ENCODE data around the gene OBSCN.

OBSCN gene

DNA sequence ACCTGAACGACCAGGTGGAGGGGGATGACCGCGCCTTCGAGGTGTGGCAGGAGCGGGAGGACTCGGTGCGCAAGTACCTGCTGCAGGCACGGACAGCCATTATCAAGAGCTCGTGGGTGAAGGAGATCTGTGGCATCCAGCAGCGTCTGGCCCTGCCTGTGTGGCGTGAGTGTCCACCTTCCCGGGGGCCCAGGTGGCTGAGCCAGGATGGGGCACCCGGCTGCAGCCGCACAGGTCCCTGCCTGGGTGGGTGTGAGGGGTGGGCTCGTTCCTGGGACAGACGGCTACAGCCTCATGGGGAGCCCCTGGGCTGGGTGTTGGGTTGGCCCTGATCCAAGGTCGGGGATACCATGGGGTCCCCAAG lies 133.6 kb downstream of the OBSCN start:
- DNase-seq (ENCODE audit: low read depth): no peak

DNA sequence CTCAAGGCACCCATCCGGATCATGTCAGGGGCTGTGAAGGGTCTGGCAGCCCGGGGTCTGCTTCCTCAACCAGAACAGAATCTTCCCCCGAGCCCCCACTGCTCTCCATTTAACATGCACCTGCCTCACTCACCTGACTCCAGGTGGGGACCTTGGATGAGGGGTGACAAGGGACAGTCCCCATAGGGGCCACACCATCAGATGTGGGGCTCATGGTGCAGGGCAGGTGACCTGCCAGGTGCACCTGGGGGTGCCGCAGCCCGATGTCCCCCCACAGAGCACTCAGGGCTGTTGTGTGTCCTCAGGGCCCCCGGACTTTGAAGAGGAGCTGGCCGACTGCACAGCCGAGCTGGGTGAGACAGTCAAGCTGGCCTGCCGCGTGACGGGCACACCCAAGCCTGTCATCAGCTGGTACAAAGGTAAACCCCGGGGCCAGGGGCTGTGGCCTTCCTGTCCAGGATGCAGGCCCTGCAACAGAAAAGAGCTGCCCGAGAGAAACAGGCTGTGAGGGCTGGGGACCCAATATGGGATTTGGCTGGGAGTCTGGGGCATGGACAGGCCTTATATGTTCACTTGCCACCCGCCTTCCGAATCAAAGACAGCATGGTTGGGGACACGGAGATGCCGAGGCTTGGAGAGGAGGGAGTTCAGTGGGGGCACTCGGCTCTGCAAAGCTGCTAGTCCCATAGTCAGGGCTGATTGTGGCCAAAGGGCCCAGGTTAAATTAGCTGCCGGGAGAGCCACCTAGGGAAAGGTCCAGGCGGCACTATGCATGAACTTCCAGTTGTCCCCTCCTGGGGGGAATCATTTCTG lies 134.2 kb downstream of the OBSCN start:
- no peak for DNase-seq (ENCODE audit: low read depth)

DNA sequence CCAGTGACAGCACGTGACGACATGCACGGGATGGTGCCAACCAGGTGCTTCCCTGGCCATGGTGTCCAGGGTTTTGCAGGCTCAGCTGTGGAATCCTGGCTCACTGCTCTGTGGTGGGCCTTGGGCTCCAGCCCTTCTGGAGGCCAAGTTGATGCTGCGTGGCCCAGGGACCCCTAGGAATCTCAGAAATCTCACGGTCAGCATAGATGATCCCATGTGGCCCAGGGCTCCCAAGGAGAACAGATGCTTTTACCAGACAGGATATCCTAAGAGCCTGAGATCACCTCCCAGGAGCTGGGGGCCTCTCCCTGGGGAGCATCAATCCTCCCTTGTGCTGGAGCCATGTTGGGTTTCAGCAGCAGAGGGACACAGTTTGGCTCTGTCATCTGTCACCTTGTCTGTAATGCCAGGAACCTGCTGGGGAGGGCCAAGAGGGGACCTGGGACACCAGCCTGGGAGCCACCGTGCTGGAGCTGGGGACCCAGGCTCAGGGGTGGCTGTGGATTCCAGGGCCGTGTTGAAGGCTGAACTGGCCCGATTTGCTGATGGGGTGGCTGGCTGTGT lies 134.9 kb downstream of the OBSCN start:
- no peak for DNase-seq (ENCODE audit: low read depth)

DNA sequence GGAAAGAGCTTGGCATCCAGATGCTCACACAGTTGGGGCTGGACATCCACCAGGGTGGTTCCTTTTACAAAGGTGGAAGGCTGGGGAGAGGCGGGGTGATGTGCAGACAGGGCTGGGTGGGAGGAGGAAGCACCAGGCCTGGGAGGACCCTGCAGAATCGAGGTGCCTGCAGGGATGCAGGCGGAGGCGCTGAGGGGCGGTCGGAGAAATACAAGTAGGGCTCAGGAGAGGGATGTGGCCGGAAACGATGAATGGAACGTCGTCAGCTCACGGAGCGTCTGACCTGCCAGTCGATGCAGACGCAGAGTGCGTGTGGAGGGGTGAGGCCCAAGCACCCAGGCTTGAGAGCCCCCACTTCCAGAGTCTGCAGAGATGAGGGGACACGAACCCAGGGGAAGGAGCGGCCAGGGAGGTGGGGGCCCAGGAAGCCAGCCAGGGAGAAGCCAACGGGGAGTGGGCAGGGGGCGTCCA lies 135.4 kb downstream of the OBSCN start:
- no peak for DNase-seq (ENCODE audit: low read depth)

DNA sequence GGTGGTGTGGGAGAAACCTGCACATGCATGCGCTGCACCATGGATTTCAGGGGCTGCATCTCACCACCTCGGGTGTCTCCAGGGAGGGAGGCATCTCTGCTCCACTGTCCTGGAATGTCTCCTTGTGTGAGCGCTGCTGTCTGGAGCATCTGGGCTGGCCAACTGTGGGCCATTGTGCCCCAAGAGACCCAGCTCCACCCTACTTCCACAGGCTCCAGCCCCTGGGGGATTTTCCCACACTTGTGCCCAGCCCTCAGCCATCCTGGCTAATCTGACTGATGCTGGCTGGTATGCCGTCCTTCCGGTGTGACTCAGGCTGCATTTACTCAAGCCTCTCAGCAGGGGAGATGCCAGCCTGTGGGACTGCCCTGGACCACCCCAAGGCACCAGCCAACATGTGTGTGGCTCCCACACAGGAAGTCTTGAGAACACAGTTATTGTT lies 136.8 kb downstream of the OBSCN start:
- DNase-seq (ENCODE audit: low read depth): no peak

DNA sequence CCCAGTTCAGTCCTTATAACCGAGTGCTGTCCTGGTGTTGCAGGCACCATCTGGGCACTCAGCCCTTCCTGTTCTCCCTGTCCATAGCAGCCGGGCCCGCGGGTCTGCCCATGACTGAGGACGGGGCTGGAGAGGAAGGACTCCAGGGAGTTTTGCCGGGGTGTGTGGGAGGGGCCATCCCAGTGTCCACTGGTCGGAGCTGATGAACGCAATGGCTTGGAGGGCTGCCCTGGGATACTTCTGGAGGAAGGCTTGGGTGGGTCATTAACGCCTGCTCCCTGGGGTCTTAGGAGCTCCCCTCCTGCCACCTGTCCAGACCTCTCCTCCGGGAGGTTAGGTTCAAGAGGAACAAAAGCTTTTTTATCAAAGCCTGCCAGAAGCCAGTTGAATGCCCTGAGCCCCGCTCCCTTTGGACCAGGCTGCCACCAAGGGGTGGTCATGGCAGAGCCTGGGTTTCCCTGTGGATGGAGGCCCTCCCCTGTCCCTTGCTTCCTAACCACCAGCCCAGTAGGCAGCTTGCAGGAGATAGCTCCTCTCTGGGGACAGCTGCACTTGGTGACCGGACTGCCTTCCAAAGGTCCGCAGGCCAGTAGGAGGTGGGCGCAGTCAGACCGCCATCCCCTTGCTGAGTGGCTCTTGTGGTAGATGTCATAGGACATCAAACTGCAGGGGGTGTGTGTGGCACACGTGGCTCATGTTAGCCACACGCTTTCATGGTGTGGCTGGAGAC lies 137.5 kb downstream of the OBSCN start:
- DNase-seq (ENCODE audit: low read depth): no peak

DNA sequence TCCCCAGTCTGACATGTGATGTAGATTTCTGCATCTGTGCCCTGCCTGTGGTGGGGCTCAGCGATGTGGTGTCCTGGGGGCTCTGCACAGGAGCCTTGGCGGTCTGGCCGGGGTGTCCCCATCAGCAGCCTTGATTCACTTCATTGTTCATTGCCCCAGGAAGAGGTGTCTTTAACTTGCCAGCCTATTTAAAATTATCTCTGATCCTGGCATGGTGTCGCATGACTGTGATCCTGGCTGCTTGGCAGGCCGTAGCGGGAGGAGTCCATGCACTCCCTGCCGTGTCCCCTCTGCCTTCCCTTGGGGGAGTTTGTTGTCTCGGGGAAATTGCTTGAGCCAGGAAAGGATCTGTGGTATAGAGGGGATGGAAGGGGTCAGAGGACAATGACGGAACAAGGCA lies 138.9 kb downstream of the OBSCN start:
- DNase-seq (ENCODE audit: low read depth): no peak

DNA sequence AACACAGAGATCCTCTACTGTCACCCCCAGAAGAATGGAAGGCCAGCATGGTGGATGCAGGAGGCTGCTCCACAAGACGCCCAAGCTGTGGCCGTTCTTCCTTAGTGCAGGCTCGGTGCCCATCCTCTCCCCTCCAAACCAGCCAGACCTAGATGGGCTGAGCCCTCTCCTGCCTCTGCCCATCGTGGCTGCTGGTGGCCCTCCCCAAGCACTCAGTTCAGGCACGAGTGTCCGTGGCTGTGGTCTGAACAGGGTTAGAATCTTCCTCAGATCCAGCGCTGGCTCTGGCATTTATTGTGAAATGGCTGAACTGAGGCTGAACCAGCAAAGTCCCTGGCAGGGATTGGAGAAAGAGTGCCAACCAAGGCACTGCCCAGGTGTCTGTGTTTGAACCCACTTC lies 139.3 kb downstream of the OBSCN start:
- DNase-seq (ENCODE audit: low read depth): no peak

DNA sequence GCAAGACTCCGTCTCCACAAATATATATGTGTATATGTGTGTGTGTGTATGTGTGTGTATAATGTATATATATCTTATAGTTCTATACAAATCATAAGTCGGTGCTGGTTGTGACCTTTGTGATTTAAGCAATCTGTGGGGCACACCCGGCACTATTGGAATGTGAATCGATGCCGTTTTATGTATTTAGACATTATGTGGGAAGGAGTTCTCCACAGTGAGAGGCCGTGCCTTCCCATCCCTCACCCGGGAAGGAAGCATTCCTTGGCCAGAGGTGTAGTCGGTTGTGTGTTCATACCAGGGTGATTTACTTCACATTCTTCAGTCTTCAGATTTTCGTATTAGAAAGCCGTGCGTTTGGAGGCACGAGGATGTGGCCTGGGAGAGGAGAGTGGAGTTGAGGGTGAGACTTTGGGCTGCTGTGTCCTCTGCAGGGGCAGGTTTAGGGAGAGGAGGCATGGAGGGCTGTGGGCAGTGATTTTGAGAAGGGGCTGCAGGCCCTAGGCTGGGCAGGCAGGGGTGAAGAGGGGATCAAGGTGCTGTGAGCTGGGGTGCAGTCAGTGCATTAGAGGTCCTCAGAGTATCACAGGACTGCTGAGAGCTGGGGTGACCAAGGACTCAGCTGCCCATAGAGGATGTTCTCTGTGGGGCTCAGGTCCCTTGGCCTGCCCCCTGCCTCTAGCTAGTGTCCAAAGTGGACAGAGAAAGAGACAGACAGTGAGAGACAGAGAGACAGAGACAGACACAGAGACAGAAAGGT lies 141.0 kb downstream of the OBSCN start:
- DNase-seq (ENCODE audit: low read depth): no peak

DNA sequence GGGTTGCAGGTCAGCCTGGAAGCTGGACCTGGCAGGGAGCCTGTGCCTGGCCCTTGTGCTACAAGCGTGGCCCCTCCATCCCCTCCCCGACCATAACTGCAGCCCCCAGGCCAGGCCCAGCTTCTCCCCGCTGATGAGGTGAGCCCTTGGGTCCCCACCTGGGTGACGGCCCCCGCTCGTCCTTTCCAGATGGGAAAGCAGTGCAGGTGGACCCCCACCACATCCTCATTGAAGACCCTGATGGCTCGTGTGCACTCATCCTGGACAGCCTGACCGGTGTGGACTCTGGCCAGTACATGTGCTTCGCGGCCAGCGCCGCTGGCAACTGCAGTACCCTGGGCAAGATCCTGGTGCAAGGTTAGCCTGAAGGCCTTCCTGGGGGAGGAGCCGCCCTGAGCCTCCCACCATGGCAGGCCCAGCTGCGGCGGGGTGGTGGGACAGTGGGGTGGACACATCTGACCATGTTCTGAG lies 141.9 kb downstream of the OBSCN start:
- DNase-seq (ENCODE audit: low read depth): no peak

DNA sequence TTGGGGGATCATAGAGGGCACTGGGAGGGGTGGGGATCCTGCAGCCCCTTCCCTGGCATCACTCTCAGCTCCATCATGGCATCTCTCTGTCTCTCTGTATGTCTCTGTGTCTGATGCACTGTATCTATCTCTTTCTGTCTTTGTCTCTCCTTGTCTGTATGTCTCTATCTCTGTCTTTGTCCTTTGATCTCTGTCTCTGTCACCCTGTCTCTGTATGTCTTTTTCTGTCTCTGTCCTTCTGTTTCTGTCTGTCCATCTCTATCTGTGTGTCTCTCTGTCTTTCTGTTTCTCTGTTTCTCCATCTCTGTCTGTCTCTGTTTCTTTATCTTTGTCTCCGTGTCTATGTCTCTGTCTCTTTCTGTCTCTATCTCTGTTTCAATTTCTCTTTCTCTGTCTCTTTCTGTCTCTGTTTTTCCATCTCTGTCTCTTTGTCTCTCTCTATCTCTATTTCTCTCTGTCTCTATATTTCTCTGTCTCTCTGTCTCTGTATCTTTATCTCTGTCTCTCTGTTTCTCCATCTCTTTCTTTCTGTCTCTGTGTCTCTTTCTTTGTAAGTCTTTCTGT lies 142.4 kb downstream of the OBSCN start:
- no peak for DNase-seq (ENCODE audit: low read depth)

DNA sequence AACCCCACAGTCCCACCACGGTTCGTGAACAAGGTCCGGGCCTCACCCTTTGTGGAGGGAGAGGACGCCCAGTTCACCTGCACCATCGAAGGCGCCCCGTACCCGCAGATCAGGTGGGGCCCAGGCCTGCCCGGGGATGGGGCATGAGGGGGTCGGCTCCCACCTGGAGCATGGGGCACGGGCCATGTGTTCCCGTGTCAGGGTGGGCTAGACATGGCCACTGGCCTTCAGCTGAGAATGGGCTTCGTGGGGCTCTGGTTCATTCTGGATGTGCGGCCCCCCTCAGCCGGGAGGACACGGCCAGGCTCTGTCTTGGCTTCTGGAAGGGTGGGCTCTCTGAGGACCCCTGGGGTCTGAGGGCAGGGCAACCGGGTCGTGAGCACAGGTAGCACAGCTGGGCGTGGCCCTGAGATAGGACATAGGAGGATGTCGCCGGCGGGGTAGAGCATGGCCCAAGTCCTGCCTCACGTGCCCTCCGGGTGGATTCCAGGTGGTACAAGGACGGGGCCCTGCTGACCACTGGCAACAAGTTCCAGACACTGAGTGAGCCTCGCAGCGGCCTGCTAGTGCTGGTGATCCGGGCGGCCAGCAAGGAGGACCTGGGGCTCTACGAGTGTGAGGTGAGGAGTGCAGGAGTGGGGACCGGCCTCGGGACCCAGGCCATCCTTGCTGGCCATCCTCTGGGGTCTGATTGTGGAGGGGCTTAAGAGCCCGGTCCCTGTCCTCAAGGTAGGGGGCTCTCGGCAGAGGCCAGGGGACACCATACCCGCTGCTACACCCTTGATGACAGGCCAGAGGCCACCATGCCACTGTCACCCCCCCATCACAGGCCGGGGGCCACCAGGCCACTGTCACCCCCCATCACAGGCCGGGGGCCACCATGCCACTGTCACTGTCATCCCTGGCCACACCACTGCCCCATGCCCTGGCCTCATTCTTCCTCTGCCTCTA lies 143.3 kb downstream of the OBSCN start:
- no peak for DNase-seq (ENCODE audit: low read depth)

DNA sequence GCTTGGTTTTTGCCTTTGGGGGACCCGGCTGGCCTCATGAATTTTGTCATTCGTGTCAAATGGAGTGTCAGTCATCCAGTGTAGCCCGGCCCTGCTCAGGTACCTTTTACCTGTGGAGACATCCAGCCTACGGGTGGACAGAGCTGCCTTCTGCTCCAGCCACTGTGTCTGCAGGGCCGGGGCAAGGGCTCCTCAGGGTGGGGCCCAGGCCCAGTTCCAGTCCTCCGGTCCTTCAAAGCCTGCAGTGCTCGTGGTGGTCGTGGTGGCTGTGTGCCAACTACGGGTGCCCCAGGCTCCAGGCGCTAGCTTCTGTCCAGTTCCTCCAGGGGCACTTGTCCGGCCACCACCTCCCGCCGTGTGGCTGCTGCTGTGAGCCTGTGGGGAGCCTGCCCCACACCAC lies 144.0 kb downstream of the OBSCN start:
- no peak for DNase-seq (ENCODE audit: low read depth)

DNA sequence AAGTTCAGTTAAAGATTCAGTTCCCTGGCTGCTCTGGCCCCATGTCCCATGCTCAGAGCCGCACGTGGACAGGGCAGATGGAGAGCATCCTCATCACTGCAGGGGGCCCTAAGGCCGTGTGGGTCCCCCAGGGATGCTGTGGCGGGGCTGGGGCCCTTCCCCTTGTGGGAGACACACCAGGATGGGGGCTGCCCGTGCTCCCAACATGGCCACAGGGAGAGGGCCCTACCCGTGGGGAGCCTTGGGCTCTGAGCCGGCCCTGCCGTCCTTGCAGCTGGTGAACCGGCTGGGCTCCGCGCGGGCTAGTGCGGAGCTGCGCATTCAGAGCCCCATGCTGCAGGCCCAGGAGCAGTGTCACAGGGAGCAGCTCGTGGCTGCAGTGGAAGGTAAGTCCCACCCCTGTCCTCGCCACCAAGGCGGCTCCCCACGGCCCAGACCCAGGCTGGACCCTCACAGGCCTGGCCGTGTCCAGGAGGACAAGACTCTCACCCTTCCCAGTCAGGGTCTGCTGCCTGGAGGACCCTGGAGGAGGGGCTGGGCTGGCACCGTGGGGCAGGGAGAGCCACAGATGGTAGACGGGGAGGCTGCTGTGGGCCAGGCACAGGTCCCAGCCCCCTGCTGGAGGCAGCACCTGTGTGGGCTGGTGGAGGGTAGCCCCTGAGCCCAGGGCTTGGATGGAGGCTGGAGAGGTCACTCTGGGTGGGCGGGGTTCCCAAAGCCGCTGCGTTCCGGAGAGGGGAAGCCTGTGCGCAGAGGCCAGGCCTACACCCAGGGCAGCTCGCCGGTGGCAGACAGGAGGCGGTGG lies 145.0 kb downstream of the OBSCN start:
- no peak for DNase-seq (ENCODE audit: low read depth)

DNA sequence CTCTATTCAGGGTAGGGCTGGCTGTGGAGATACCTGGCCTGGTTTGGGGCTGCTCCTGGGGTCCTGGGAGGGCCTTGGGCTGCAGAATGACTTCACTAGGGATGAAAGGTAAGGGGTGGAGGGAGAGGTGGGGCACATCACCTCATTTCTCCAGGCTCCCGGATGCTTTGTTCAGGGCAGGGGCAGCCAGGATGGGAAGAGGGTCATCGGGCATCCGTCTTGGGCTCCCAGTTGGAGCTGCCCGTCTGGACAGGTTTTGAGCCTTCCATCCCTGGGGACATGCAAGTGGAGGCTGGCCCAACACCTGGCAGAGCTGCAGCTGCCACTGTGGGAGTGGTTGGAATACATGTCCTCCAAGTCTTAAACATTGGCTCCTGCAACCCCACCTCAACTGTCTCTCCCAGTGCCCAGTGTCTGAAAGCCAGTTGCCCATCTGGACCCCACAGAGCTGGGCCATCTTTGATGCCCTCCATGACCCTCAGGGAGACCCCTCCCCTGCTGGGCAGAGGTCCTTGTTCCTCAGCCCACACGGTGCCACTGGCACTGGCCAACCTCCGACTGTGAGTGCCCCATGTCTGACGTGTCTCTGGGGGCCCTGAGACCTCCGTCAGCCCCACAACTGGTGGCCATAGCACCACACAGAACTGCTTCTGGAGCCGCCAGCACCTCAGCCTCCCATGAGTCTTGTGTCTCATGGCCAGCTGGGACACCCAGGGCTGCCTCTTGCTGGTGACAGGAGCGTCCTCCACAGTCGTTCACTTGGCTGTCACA lies 145.9 kb downstream of the OBSCN start:
- DNase-seq (ENCODE audit: low read depth): no peak

DNA sequence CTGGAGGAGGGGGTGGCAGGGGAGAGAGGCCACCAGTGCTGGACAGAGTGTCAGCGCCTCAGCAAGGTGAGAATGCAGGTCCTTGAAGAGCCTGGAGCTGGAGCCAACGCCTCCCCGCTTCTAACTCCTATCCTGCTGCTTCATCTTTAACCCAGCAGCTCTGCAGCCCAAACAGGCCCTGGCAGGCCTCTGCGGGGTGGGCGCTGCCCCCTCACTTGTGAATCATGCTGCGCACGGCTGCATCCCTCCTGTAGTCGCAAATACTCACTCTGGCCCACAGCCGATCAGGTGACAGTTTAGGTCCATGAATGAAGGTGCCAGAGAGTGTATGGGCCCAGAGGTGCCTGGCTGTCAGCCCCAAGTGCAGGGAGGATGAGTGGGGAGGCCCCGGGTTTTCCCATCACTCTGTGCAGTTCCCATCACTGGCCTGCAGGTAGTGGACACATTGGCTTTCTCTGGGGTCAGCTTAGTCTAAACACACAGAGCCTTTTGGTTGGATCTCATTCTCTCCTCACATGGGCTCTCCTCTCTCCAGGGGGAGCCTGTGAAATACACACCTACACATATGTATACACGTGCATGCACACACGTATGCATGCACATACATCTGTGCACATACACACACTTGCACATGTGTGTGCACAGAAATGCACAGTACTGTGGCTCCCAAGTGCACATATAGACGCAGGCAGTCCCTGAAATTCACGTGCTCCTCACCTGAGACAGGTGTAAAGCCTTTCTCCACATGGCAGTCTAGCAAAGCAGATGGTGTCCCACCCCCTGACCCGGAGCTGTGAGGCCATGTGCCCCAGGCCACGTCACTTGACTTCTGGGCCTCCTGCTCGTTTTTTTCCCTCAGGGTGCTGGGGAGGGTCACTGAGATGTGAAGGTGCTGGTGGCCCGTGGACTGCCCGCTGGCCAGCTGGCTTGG lies 146.8 kb downstream of the OBSCN start:
- DNase-seq (ENCODE audit: low read depth): no peak

DNA sequence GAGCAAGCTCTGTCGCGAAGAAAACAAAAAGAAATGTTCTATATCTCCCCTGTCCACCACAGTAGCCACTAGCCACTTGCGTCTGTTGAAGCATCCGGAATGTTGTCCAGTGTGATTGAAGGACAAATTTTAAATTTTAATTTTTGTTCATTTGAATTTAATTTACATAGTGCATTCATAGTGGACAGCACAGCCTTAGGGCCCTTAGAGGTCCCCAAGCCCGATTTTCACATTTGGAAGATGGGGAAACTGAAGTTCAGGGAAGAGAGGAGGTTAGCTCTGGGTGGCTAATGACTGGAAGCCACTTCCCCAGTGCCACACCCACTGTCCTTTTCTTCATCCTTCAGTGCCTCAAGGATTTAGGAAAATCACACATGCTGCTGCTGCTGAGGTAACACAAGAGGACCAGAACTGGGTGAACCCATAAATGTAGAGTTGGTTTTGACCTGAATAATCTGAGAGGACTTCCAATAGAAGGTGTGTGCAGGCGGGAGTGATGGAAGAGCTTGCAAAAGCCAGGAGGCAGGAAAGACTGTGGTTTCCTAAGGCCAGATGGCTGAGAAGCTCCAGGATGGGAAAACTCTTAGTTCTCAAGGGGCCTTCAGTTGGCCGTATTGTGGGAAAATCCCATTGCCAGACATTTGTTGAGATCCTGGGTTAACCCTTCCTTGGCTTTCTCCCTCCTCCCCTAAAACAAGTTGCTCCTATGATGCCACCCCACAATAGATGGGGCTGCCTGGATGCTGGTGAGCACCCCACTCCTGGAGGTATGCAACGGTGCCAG lies 149.2 kb downstream of the OBSCN start:
- DNase-seq (ENCODE audit: low read depth): no peak

All from activated T-cell treated with anti-CD3 and anti-CD28 coated beads for 1 hour (primary cell).